Kidney capillary endothelial cell (primary cell): ENCODE data around the gene LUC7L3.
"Not testable (repeated sequence)": the region's sequence is repeated elsewhere in the genome, so short reads cannot be mapped to it uniquely, and the experiment has no call there.

ENCODE experiments used
- DNase-seq: peaks from one replicate; pipeline ENCODE4 v3.0.0-alpha.2; 2018; ENCODE audit warnings: low spot score

The LUC7L3 gene, protein sequence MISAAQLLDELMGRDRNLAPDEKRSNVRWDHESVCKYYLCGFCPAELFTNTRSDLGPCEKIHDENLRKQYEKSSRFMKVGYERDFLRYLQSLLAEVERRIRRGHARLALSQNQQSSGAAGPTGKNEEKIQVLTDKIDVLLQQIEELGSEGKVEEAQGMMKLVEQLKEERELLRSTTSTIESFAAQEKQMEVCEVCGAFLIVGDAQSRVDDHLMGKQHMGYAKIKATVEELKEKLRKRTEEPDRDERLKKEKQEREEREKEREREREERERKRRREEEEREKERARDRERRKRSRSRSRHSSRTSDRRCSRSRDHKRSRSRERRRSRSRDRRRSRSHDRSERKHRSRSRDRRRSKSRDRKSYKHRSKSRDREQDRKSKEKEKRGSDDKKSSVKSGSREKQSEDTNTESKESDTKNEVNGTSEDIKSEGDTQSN

GRCh38 chr17:50719144-50719923 lies at the start of gene LUC7L3:
LUC7L3 (plus strand) TSS chr17:50719603; CDS start chr17:50719733, 130 bp downstream.
- DNase-seq = peak; percentile 91

GRCh38 chr17:50672071-50672470 lies 47.3 kb upstream of the LUC7L3 start:
- DNase-seq = no peak

GRCh38 chr17:50672831-50673551 lies 46.4 kb upstream of the LUC7L3 start:
- DNase-seq = no peak

GRCh38 chr17:50675190-50675589 lies 44.2 kb upstream of the LUC7L3 start:
- no peak for DNase-seq

- no peak for DNase-seq
These were observed 43.8 kb upstream of the LUC7L3 start for GRCh38 chr17:50675627-50676026.

- no peak for DNase-seq
These were observed 43.1 kb upstream of the LUC7L3 start for GRCh38 chr17:50676065-50676975.

DNA sequence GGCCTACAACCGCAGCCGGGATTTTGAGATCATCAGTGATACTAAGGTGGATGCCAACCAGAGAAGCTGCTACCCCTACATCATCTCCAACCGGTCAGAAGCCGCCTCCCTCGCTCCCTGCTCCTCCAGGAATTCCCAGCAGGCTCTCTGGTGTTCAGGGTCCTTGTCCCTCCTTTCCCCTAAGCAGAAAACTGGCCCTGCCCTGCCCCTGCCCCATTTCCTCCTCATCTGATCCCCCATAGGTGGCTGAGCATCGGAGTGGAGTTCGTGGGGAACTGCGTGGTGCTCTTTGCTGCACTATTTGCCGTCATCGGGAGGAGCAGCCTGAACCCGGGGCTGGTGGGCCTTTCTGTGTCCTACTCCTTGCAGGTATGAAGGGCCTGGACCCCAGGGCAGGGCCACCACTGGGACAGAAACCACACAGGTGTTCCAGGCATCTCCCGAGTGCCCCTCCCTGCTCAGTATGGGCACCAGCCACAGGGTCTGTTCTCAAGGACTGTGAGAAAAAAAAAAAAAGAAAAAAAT lies 41.5 kb upstream of the LUC7L3 start:
- no peak for DNase-seq

GRCh38 chr17:50679008-50679544 lies 40.3 kb upstream of the LUC7L3 start:
- DNase-seq = no peak

- DNase-seq = no peak
These were observed 39.3 kb upstream of the LUC7L3 start for GRCh38 chr17:50680126-50680525.

DNA sequence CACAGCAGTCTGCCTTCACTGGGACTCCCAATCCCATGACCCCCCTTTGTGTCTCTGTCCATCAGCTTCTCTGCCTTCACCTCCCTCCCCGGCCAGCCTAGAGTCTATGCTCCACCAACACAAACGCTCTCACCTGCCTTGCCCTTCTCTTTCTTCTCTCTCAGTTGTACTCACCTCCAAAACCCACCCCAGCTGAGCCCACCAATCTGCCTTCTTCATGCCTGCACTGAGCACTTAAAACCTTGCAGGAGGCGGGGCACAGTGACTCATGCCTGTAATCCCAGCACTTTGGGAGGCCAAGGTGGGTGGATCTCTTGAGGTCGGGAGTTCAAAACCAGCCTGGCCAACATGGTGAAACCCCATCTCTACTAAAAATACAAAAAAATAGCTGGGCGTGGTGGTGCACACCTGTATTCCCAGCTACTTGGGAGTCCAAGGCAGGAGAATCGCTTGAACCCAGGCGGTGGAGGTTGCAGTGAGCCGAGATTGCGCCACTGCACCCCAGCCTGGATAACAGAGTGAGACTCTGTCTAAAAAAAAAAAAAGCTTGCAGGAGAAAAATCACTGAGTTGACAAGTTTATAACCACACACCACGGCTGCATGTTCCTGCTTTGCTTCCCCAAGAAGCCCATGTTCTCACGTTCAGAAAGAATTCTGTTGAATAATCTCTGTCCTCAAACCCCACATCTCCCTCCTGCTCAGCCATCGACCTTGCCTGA lies 38.7 kb upstream of the LUC7L3 start:
- DNase-seq = not testable (repeated sequence)

- peak; percentile 55 for DNase-seq
These were observed 37.9 kb upstream of the LUC7L3 start for GRCh38 chr17:50681263-50682200.

- DNase-seq = no peak
These were observed 37.0 kb upstream of the LUC7L3 start for GRCh38 chr17:50682441-50682840.

GRCh38 chr17:50682938-50683337 lies 36.5 kb upstream of the LUC7L3 start:
- DNase-seq = no peak

GRCh38 chr17:50683434-50684287 lies 35.7 kb upstream of the LUC7L3 start:
- DNase-seq = no peak

DNA sequence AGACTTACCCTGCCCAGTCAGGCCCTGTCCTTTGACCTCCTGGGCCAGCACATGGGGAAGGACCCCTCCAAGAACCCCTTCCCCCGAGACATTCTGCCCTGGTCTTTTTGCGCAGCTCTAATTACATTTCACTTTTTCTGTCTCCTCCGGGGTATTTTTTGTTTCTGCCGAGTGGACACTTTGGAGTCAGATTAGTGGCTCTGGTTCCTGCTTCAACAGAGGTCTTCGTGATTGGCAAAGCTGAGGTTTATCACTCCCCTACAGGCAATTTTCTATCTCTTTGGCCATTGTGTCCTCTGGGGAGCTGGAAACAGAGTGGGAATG lies 35.2 kb upstream of the LUC7L3 start:
- no peak for DNase-seq

DNA sequence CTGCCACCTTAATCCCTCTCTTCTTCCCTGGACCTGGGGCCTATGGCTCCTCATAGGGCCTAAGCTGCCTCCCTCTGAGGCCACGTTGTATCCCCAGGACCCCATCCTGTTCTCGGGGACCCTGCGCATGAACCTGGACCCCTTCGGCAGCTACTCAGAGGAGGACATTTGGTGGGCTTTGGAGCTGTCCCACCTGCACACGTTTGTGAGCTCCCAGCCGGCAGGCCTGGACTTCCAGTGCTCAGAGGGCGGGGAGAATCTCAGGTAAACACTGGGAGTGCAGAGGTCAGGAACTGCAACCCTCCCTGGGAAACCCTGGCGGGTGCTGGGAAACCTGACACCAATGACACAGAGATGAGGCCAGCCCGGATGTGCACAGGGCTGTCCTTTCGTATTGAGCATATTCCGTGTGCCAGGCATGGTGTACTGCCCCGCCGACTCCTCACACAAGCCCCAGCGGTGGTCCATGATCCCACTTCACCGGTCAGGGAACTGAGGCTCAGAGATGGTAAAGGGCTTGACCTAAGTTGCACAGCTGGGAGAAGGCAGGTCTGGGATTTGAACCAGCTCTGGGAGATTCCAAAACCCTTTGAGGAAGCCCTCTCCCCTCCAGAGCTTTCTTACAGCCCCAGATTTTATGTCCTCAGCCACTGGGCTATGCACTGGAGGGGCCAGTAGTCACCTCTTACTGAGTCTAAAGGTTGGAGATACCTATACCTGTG lies 34.6 kb upstream of the LUC7L3 start:
- DNase-seq = no peak

- DNase-seq = no peak
These were observed 34.1 kb upstream of the LUC7L3 start for GRCh38 chr17:50685334-50685665.
